Neural crest cell (in vitro differentiated cells): ENCODE measurements around the gene HES3. TPM values are rescaled to one million over a fixed set of nuclear protein-coding genes. Genes with fewer than 3 reads are reported as not detected.

Source experiments
- DNase-seq: peaks from one replicate; pipeline ENCODE4 v3.0.0; 2021; ENCODE audit warnings: low read depth, mixed read lengths, low spot score
- H3K27ac Mint-ChIP-seq: one replicate; pipeline ENCODE4 v1.8.0; 2021; ENCODE audit warnings: mild to moderate bottlenecking, mixed read lengths; ENCODE audit not compliant: unreplicated experiment
- H3K27me3 Mint-ChIP-seq: 2 replicates; pipeline ENCODE4 v1.8.0; 2021; ENCODE audit warnings: low read depth, mild to moderate bottlenecking, mixed read lengths
- H3K36me3 Mint-ChIP-seq: 2 replicates; pipeline ENCODE4 v1.8.0; 2021; ENCODE audit warnings: low read depth, mild to moderate bottlenecking, mixed read lengths
- H3K4me1 Mint-ChIP-seq: 2 replicates; pipeline ENCODE4 v1.8.0; 2021; ENCODE audit warnings: mixed read lengths
- H3K4me3 Mint-ChIP-seq: one replicate; pipeline ENCODE4 v1.8.0; 2021; ENCODE audit warnings: mild to moderate bottlenecking, mixed read lengths
- H3K9me3 Mint-ChIP-seq: 2 replicates; pipeline ENCODE4 v1.8.0; 2021; ENCODE audit warnings: mixed read lengths
- CTCF ChIP-seq: fragments of 200-600 bp; sonication (generic); conservative IDR thresholded peaks from 2 replicates; pipeline ENCODE4 v1.5.0; 2021; ENCODE audit warnings: antibody characterized with exemption, mild to moderate bottlenecking
- total RNA-seq: library from RNA; stranded (reverse); gene quantifications from 2 replicates; pipeline ENCODE4 v1.2.1, GENCODE V29; 2021

Gene HES3
- total RNA-seq, 1 donor from 2014 or later, result 23.6 TPM

- Mint-ChIP-seq H3K4me1 (peaks cover 25% of the 10 kb centered on the region), H3K36me3 (no peaks in the 10 kb centered on the region), H3K27me3 (no peaks in the 10 kb centered on the region), H3K4me3 (peak overlapping the region; percentile 82), H3K27ac (no peak overlapping the region), H3K9me3 (no peaks in the 10 kb centered on the region)
- peak; percentile 58 for DNase-seq
- TF ChIP-seq CTCF, result peak; percentile 18
These were observed 15.7 kb downstream of the HES3 start for GRCh38 chr1:6259491-6260362.

GRCh38 chr1:6260433-6260934 is 16.5 kb downstream of the HES3 start:
- no peak overlapping the region for H3K4me3 Mint-ChIP-seq
- no peaks in the 10 kb centered on the region for H3K27me3 Mint-ChIP-seq
- no peak overlapping the region for H3K27ac Mint-ChIP-seq
- no peaks in the 10 kb centered on the region for H3K36me3 Mint-ChIP-seq
- TF ChIP-seq CTCF, result no peak
- no peak for DNase-seq
- H3K4me1 Mint-ChIP-seq, result peaks cover 29% of the 10 kb centered on the region
- H3K9me3 Mint-ChIP-seq, result no peaks in the 10 kb centered on the region

GRCh38 chr1:6260961-6261614 is 17.1 kb downstream of the HES3 start, which contains the start of gene GPR153:
TSS of gene GPR153 (minus strand) at chr1:6261098. CDS start at chr1:6254905, 6,193 bp downstream.
- Mint-ChIP-seq H3K27me3 (no peaks in the 10 kb centered on the region), H3K4me1 (peaks cover 31% of the 10 kb centered on the region), H3K36me3 (no peaks in the 10 kb centered on the region), H3K9me3 (no peaks in the 10 kb centered on the region), H3K4me3 (peak within 1 kb of the TSS; percentile 86), H3K27ac (peak within 1 kb of the TSS; percentile 43)
- TF ChIP-seq CTCF, result no peak
- DNase-seq, result no peak

- Mint-ChIP-seq H3K27me3 (no peaks in the 10 kb centered on the region), H3K4me1 (peaks cover 31% of the 10 kb centered on the region), H3K9me3 (no peaks in the 10 kb centered on the region), H3K36me3 (no peaks in the 10 kb centered on the region), H3K27ac (peak overlapping the region; percentile 43), H3K4me3 (peak overlapping the region; percentile 86)
- no peak for DNase-seq
- no peak for TF ChIP-seq CTCF
These were observed 17.6 kb downstream of the HES3 start for GRCh38 chr1:6261615-6261995.

- TF ChIP-seq CTCF, result no peak
- Mint-ChIP-seq H3K27me3 (no peaks in the 10 kb centered on the region), H3K9me3 (no peaks in the 10 kb centered on the region), H3K4me3 (peak overlapping the region; percentile 67), H3K36me3 (no peaks in the 10 kb centered on the region), H3K27ac (no peak overlapping the region), H3K4me1 (peaks cover 37% of the 10 kb centered on the region)
- no peak for DNase-seq
These were observed 18.8 kb downstream of the HES3 start for GRCh38 chr1:6262555-6263420.
